ENCODE results near the gene PROK2.

GRCh38 chr3:71771126-71771525 is 13.8 kb downstream of the PROK2 start:
- TF ChIP-seq, protein P1, sequence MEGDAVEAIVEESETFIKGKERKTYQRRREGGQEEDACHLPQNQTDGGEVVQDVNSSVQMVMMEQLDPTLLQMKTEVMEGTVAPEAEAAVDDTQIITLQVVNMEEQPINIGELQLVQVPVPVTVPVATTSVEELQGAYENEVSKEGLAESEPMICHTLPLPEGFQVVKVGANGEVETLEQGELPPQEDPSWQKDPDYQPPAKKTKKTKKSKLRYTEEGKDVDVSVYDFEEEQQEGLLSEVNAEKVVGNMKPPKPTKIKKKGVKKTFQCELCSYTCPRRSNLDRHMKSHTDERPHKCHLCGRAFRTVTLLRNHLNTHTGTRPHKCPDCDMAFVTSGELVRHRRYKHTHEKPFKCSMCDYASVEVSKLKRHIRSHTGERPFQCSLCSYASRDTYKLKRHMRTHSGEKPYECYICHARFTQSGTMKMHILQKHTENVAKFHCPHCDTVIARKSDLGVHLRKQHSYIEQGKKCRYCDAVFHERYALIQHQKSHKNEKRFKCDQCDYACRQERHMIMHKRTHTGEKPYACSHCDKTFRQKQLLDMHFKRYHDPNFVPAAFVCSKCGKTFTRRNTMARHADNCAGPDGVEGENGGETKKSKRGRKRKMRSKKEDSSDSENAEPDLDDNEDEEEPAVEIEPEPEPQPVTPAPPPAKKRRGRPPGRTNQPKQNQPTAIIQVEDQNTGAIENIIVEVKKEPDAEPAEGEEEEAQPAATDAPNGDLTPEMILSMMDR (IDR thresholded peaks at IDR 0.05), result no peak
- TF ChIP-seq POLR2A (IDR thresholded peaks at IDR 0.05; ENCODE audit: low read depth) (no peak), POLR2AphosphoS5 (IDR thresholded peaks at IDR 0.05) (no peak)
